SK-N-SH (cell line): ENCODE measurements around the gene MAPKAPK3. TPM values are rescaled to one million over a fixed set of nuclear protein-coding genes. Genes with fewer than 3 reads are reported as not detected.

Experiments
- CTCF ChIA-PET: fragments of 300-600, 350-600 bp; formaldehyde crosslinking; extraction: SDS; loops from one replicate; lab custom pipeline; 2021; lab: Yijun Ruan, JAX
- POLR2A ChIA-PET: fragments of 350-600 bp; sonication (Branson Sonifier 250); formaldehyde crosslinking; extraction: SDS; loops from one replicate; lab custom pipeline; 2020; ENCODE audit warnings: antibody characterized with exemption, inconsistent platforms; lab: Yijun Ruan, JAX
- DNase-seq: peaks from one replicate; pipeline ENCODE4 v3.0.0; 2012
- H2AFZ ChIP-seq: fragments of 200-600 bp; sonication (generic); 2 replicates; pipeline ENCODE4 v1.8.1; 2016; ENCODE audit warnings: antibody characterized with exemption, mild to moderate bottlenecking, low read depth
- H3F3A ChIP-seq: fragments of 200-600 bp; sonication (generic); replicated peaks from 2 replicates; pipeline ENCODE3; 2016; ENCODE audit warnings: antibody characterized with exemption, mild to moderate bottlenecking; ENCODE audit not compliant: insufficient read depth
- H3K27ac ChIP-seq, 2 experiments: fragments of 200-500 bp in 1 of 2; fragments of 200-600 bp in 1 of 2; sonication (Bioruptor generic) in 1 of 2; sonication (generic), shearing (Covaris generic) in 1 of 2; 2 replicates each; pipeline versions ENCODE4 v1.5.1 to v1.6.1; 2014 to 2016; ENCODE audit warnings: low read depth in 2 of 2, inconsistent platforms in 1 of 2, low read length in 1 of 2, mild to moderate bottlenecking in 1 of 2, mixed read lengths in 1 of 2
- H3K27me3 ChIP-seq: fragments of 200-600 bp; sonication (generic), shearing (Covaris generic); 2 replicates; pipeline ENCODE4 v1.6.1; 2016; ENCODE audit warnings: mixed run types; ENCODE audit not compliant: insufficient read depth
- H3K36me3 ChIP-seq, 2 experiments: fragments of 200-500 bp in 1 of 2; fragments of 200-600 bp in 1 of 2; sonication (Bioruptor generic) in 1 of 2; sonication (generic) in 1 of 2; replicated peaks in 1 of 2; 2 replicates each; pipeline versions ENCODE3 to v1.5.1; 2014 to 2016; ENCODE audit warnings: low read length in 1 of 2, mild to moderate bottlenecking in 1 of 2; ENCODE audit not compliant: insufficient read depth in 2 of 2, control insufficient read depth in 1 of 2
- H3K4me1 ChIP-seq, 2 experiments: fragments of 200-500 bp in 1 of 2; fragments of 200-600 bp in 1 of 2; sonication (Bioruptor generic) in 1 of 2; sonication (generic), shearing (Covaris generic) in 1 of 2; 2 replicates each; pipeline versions ENCODE4 v1.5.1 to v1.6.1; 2014 to 2016; ENCODE audit warnings: low read depth in 1 of 2, low read length in 1 of 2, mixed run types in 1 of 2; ENCODE audit not compliant: insufficient read depth in 2 of 2, control insufficient read depth in 1 of 2
- H3K4me2 ChIP-seq: fragments of 200-600 bp; sonication (generic), shearing (Covaris generic); 2 replicates; pipeline ENCODE4 v1.6.1; 2017; ENCODE audit warnings: mixed run types
- H3K4me3 ChIP-seq, 2 experiments: fragments of 200-500 bp in 1 of 2; fragments of 200-600 bp in 1 of 2; sonication (Bioruptor generic) in 1 of 2; sonication (generic), shearing (Covaris generic) in 1 of 2; 2 replicates each; pipeline versions ENCODE4 v1.5.1 to v1.8.1; 2014 to 2016; ENCODE audit warnings: low read depth in 2 of 2, inconsistent platforms in 1 of 2, low read length in 1 of 2, mild to moderate bottlenecking in 1 of 2, mixed read lengths in 1 of 2, moderate library complexity in 1 of 2
- H3K79me2 ChIP-seq: fragments of 200-600 bp; sonication (generic); 2 replicates; pipeline ENCODE4 v1.8.1; 2017; ENCODE audit warnings: mild to moderate bottlenecking; ENCODE audit not compliant: insufficient read depth
- H3K9ac ChIP-seq: fragments of 200-600 bp; sonication (generic); 2 replicates; pipeline ENCODE4 v1.6.1; 2017; ENCODE audit warnings: mixed run types
- H3K9me2 ChIP-seq: fragments of 200-600 bp; sonication (generic); 2 replicates; pipeline ENCODE4 v1.6.1; 2017; ENCODE audit warnings: mixed run types
- H3K9me3 ChIP-seq: fragments of 200-600 bp; sonication (generic); 2 replicates; pipeline ENCODE4 v1.6.1; 2017; ENCODE audit warnings: mixed run types, mild to moderate bottlenecking, moderate library complexity
- H4K20me1 ChIP-seq: fragments of 200-600 bp; sonication (generic); 2 replicates; pipeline ENCODE4 v1.6.1; 2017; ENCODE audit warnings: mild to moderate bottlenecking, mixed run types; ENCODE audit not compliant: insufficient read depth
- EZH2phosphoT487 ChIP-seq: fragments of 200-600 bp; sonication (generic); IDR thresholded peaks from 2 replicates; pipeline ENCODE4 v1.6.1; 2017; ENCODE audit warnings: low read depth, mixed run types, mild to moderate bottlenecking, antibody characterized with exemption, moderate library complexity, borderline replicate concordance
- GABPA ChIP-seq: IDR thresholded peaks from 2 replicates; pipeline ENCODE4 v1.4.0; 2012; ENCODE audit warnings: low read depth, mild to moderate bottlenecking
- JUND ChIP-seq: IDR thresholded peaks from 2 replicates; pipeline ENCODE4 v1.4.0; 2012
- MEF2A ChIP-seq: IDR thresholded peaks from 2 replicates; pipeline ENCODE4 v1.4.0; 2012; ENCODE audit warnings: low read depth, borderline replicate concordance
- MXI1 ChIP-seq: IDR thresholded peaks from 2 replicates; pipeline ENCODE4 v1.6.1; 2012; ENCODE audit warnings: mild to moderate bottlenecking, low read depth, low read length, improper control_type of control experiment
- NRF1 ChIP-seq: IDR thresholded peaks from 2 replicates; pipeline ENCODE4 v1.6.1; 2012; ENCODE audit warnings: low read depth, mild to moderate bottlenecking, low read length
- RCOR1 ChIP-seq: fragments of 150-350 bp; IDR thresholded peaks from 2 replicates; pipeline ENCODE4 v1.6.1; 2017; ENCODE audit warnings: antibody characterized with exemption, low read length
- TAF1 ChIP-seq: IDR thresholded peaks from 2 replicates; pipeline ENCODE4 v1.6.1; 2012; ENCODE audit warnings: low read depth, mild to moderate bottlenecking, low read length, moderate library complexity, borderline replicate concordance
- WGBS: methylation state at CpG from one replicate; pipeline ENCODE4 v1.1.6; 2017; ENCODE audit warnings: low lambda C conversion rate; 5-methylcytosine and 5-hydroxymethylcytosine counted together
- polyA plus RNA-seq, 3 experiments: library from polyadenylated mRNA; depleted of rRNA; stranded (reverse); fragments of >200 nt; gene quantifications; 2 replicates each; pipeline ENCODE4 v1.2.3, GENCODE V29; 2012
- TF ChIP-seq, protein P1 (sequence below): IDR thresholded peaks from 2 replicates; pipeline ENCODE4 v1.6.1; 2012; ENCODE audit warnings: mild to moderate bottlenecking, low read depth, low read length, moderate library complexity
- TF ChIP-seq, protein P2 (sequence below): IDR thresholded peaks from 2 replicates; pipeline ENCODE4; 2012
- TF ChIP-seq, protein P3 (sequence below): IDR thresholded peaks from 2 replicates; pipeline ENCODE4 v1.4.0; 2012; ENCODE audit warnings: low read depth, borderline replicate concordance
- TF ChIP-seq, protein P4 (sequence below): fragments of 200-600 bp; sonication (generic); IDR thresholded peaks from 2 replicates; pipeline ENCODE4 v1.6.1; 2017; ENCODE audit warnings: antibody characterized with exemption, mild to moderate bottlenecking, moderate library complexity

MAPKAPK3 gene
- polyA plus RNA-seq, 1 of the 3 experiments (the other 2 are of a cell fraction), result 29.4 TPM

DNA sequence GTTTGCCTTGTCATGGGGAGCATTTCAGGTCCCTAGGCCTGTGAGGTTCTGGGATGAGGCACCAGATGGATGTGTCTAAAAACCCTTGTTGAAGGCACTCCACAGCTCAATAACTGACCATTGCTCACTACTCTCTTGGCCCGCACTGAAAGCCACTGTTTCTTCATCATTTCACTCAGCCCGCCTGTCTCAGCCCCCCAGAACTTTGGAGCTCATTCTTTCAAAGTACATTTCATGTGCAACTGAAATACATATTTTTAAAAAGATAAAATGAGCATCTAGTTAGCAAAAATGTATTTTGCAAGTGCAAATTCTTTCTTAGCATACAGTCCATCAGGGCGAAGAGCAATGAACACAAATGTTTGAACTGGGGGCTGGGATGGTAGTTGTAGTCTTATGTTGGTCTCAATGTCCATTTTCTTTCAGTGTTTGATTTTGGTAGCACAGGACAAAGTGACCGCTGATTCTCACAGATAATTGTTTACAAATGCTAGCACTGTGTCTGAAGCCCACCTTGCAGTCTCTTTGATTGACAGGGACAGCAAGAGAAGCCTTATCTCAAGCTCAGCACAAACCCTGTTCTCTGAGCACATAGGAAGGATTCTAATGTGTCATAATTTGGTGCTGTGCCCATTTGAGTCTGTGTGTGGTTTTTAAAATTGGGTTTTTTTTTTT lies 28.1 kb upstream of the MAPKAPK3 start:
- no peaks in the 10 kb centered on the region for H4K20me1 ChIP-seq
- H3K27me3 ChIP-seq, result no peaks in the 10 kb centered on the region
- H3K79me2 ChIP-seq, result no peaks in the 10 kb centered on the region
- no peak overlapping the region for H2AFZ ChIP-seq
- H3K9me3 ChIP-seq, result no peaks in the 10 kb centered on the region
- no peak overlapping the region for H3K9ac ChIP-seq
- WGBS, result 92% methylated on average over 4 of the region's 4 CpGs
- no peak overlapping the region for H3K4me3 ChIP-seq
- H3K4me1 ChIP-seq, result peaks cover 0 to 5% of the 10 kb centered on the region in 2 experiments; a peak in 1 of 4 replicates
- H3K4me2 ChIP-seq, result no peak overlapping the region
- ChIA-PET CTCF (interaction anchor here (1.0 to 5.3 kb wide), 5 partner anchors 13 to 242 kb away, joined by 3 to 63 read pairs (median 5); partner anchors contain the start of genes CISH and MAPKAPK3), POLR2A (interaction anchor here (0.9 to 1.5 kb wide), 6 partner anchors 9 to 21 kb away, joined by 3 to 9 read pairs (median 4); partner anchors contain the start of gene HEMK1)
- peaks cover 3% of the 10 kb centered on the region for H3F3A ChIP-seq
- no peak for DNase-seq
- H3K36me3 ChIP-seq, result peaks cover 0 to 2% of the 10 kb centered on the region in 2 experiments
- no peak for TF ChIP-seq TAF1
- TF ChIP-seq JUND, result no peak
- no peak for TF ChIP-seq GABPA
- TF ChIP-seq, protein P1, sequence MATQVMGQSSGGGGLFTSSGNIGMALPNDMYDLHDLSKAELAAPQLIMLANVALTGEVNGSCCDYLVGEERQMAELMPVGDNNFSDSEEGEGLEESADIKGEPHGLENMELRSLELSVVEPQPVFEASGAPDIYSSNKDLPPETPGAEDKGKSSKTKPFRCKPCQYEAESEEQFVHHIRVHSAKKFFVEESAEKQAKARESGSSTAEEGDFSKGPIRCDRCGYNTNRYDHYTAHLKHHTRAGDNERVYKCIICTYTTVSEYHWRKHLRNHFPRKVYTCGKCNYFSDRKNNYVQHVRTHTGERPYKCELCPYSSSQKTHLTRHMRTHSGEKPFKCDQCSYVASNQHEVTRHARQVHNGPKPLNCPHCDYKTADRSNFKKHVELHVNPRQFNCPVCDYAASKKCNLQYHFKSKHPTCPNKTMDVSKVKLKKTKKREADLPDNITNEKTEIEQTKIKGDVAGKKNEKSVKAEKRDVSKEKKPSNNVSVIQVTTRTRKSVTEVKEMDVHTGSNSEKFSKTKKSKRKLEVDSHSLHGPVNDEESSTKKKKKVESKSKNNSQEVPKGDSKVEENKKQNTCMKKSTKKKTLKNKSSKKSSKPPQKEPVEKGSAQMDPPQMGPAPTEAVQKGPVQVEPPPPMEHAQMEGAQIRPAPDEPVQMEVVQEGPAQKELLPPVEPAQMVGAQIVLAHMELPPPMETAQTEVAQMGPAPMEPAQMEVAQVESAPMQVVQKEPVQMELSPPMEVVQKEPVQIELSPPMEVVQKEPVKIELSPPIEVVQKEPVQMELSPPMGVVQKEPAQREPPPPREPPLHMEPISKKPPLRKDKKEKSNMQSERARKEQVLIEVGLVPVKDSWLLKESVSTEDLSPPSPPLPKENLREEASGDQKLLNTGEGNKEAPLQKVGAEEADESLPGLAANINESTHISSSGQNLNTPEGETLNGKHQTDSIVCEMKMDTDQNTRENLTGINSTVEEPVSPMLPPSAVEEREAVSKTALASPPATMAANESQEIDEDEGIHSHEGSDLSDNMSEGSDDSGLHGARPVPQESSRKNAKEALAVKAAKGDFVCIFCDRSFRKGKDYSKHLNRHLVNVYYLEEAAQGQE, result no peak
- TF ChIP-seq RCOR1, result no peak
- TF ChIP-seq MXI1, result no peak
- no peak for TF ChIP-seq NRF1
- TF ChIP-seq, protein P2, sequence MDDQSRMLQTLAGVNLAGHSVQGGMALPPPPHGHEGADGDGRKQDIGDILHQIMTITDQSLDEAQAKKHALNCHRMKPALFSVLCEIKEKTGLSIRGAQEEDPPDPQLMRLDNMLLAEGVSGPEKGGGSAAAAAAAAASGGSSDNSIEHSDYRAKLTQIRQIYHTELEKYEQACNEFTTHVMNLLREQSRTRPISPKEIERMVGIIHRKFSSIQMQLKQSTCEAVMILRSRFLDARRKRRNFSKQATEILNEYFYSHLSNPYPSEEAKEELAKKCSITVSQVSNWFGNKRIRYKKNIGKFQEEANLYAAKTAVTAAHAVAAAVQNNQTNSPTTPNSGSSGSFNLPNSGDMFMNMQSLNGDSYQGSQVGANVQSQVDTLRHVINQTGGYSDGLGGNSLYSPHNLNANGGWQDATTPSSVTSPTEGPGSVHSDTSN, result 0 out of 2 replicates have a peak, but pooled peaks have one; percentile 30
- no peaks in the 10 kb centered on the region for H3K9me2 ChIP-seq
- H3K27ac ChIP-seq, result no peak overlapping the region

DNA sequence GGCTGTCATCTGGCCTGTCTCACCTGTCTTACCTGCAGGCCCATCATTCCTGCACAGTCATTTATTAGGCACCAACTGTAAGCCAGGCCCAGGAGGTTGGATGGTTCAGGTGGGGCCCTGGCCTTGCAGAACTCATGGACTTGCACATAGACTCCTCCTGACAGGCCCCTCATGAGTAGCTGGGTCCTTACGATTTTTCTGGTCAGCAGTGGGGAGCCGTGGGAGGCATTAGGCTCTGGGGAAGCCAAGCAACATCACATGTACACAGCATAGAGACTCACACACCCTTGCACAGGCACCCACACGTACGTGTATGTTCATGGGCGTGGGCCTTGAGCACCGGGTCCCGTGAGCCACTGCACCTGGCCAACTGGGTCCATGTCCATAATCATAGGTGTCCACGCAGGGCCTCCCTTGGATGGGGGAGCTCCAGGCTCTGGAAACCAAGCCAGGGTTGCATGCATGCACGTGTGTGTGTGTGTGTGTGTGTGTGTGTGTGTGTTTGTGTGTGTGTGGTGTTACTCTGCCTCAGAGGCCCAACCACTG lies 25.7 kb upstream of the MAPKAPK3 start:
- no peak overlapping the region for H3K4me3 ChIP-seq
- no peak overlapping the region for H3K27ac ChIP-seq
- no peak overlapping the region for H3K4me2 ChIP-seq
- H4K20me1 ChIP-seq, result no peaks in the 10 kb centered on the region
- H3K36me3 ChIP-seq, result no peaks in the 10 kb centered on the region
- H3K9me3 ChIP-seq, result no peaks in the 10 kb centered on the region
- DNase-seq, result no peak
- ChIA-PET CTCF (interaction anchor here (1.0 to 4.2 kb wide), 5 partner anchors 13 to 24 kb away, joined by 3 to 25 read pairs (median 5); partner anchors contain the start of gene CISH), POLR2A (no interaction called here)
- 87% methylated on average over 3 of the region's 9 CpGs for WGBS
- no peaks in the 10 kb centered on the region for H3K9me2 ChIP-seq
- H3K4me1 ChIP-seq, result peaks cover 0 to 8% of the 10 kb centered on the region in 2 experiments; a peak in 1 of 4 replicates
- no peaks in the 10 kb centered on the region for H3K27me3 ChIP-seq
- H3K79me2 ChIP-seq, result no peaks in the 10 kb centered on the region
- no peak overlapping the region for H3K9ac ChIP-seq
- H3F3A ChIP-seq, result peaks cover 3% of the 10 kb centered on the region
- no peak overlapping the region for H2AFZ ChIP-seq
- TF ChIP-seq EZH2phosphoT487, result no peak
- TF ChIP-seq, protein P3, sequence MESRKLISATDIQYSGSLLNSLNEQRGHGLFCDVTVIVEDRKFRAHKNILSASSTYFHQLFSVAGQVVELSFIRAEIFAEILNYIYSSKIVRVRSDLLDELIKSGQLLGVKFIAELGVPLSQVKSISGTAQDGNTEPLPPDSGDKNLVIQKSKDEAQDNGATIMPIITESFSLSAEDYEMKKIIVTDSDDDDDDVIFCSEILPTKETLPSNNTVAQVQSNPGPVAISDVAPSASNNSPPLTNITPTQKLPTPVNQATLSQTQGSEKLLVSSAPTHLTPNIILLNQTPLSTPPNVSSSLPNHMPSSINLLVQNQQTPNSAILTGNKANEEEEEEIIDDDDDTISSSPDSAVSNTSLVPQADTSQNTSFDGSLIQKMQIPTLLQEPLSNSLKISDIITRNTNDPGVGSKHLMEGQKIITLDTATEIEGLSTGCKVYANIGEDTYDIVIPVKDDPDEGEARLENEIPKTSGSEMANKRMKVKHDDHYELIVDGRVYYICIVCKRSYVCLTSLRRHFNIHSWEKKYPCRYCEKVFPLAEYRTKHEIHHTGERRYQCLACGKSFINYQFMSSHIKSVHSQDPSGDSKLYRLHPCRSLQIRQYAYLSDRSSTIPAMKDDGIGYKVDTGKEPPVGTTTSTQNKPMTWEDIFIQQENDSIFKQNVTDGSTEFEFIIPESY, result no peak
- TF ChIP-seq, protein P4, sequence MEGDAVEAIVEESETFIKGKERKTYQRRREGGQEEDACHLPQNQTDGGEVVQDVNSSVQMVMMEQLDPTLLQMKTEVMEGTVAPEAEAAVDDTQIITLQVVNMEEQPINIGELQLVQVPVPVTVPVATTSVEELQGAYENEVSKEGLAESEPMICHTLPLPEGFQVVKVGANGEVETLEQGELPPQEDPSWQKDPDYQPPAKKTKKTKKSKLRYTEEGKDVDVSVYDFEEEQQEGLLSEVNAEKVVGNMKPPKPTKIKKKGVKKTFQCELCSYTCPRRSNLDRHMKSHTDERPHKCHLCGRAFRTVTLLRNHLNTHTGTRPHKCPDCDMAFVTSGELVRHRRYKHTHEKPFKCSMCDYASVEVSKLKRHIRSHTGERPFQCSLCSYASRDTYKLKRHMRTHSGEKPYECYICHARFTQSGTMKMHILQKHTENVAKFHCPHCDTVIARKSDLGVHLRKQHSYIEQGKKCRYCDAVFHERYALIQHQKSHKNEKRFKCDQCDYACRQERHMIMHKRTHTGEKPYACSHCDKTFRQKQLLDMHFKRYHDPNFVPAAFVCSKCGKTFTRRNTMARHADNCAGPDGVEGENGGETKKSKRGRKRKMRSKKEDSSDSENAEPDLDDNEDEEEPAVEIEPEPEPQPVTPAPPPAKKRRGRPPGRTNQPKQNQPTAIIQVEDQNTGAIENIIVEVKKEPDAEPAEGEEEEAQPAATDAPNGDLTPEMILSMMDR, result no peak
- TF ChIP-seq, protein P1, result no peak
- TF ChIP-seq MEF2A, result no peak
